ENCODE data around the gene DDX4.

The DDX4 gene

GRCh38 chr5:55856516-55857246, 118.8 kb downstream of the DDX4 start:
- H3K4me1 ChIP-seq (ENCODE audit: insufficient read depth, insufficient read length), result no peaks in the 10 kb centered on the region
- no peaks in the 10 kb centered on the region for H3K27me3 ChIP-seq (ENCODE audit: insufficient read depth, insufficient read length)
- DNase-seq (ENCODE audit: low read depth, low spot score), result no peak
- H3K9ac ChIP-seq (ENCODE audit: insufficient read length, low read depth), result no peak overlapping the region
- H3K4me3 ChIP-seq (ENCODE audit: insufficient read length, low read depth), result no peak overlapping the region
- no peaks in the 10 kb centered on the region for H3K36me3 ChIP-seq (ENCODE audit: insufficient read depth, insufficient read length, low read length)
- no peak for TF ChIP-seq SUZ12 (IDR thresholded peaks at IDR 0.05; ENCODE audit: extremely low read depth, insufficient read depth, insufficient read length)
- TF ChIP-seq YY1 (IDR thresholded peaks at IDR 0.05; ENCODE audit: insufficient read depth, insufficient read length), result no peak
- TF ChIP-seq ZNF274 (IDR thresholded peaks at IDR 0.05; ENCODE audit: low read depth, low read length), result no peak
- H3K9me3 ChIP-seq (ENCODE audit: insufficient read depth, low read length), result no peaks in the 10 kb centered on the region

DNA sequence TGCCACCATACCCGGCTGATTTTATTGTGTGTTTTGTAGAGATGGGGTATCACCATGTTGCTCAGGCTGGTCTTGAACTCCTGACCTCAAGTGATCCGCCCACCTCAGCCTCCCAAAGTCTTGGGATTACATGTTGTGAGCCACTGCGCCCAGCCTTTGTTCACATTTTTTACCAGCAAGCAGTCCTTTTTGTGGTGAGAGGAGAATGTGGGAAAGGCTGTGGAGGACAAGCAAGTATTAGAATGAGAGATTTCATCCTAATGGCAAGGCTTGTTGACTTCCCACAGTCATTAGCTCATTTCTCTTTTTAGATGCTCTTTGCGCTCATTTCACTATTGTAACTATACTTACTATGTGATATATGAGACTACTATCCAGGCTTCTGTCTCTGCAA, 119.4 kb downstream of the DDX4 start:
- TF ChIP-seq SUZ12 (IDR thresholded peaks at IDR 0.05; ENCODE audit: extremely low read depth, insufficient read depth, insufficient read length) (no peak), YY1 (IDR thresholded peaks at IDR 0.05; ENCODE audit: insufficient read depth, insufficient read length) (no peak), ZNF274 (IDR thresholded peaks at IDR 0.05; ENCODE audit: low read depth, low read length) (no peak)
- Histone ChIP-seq H3K9me3 (ENCODE audit: insufficient read depth, low read length) (no peaks in the 10 kb centered on the region), H3K9ac (ENCODE audit: insufficient read length, low read depth) (no peak overlapping the region), H3K4me1 (ENCODE audit: insufficient read depth, insufficient read length) (no peaks in the 10 kb centered on the region), H3K36me3 (ENCODE audit: insufficient read depth, insufficient read length, low read length) (no peaks in the 10 kb centered on the region), H3K4me3 (ENCODE audit: insufficient read length, low read depth) (no peak overlapping the region), H3K27me3 (ENCODE audit: insufficient read depth, insufficient read length) (no peaks in the 10 kb centered on the region)
- DNase-seq (ENCODE audit: low read depth, low spot score), result no peak

DNA sequence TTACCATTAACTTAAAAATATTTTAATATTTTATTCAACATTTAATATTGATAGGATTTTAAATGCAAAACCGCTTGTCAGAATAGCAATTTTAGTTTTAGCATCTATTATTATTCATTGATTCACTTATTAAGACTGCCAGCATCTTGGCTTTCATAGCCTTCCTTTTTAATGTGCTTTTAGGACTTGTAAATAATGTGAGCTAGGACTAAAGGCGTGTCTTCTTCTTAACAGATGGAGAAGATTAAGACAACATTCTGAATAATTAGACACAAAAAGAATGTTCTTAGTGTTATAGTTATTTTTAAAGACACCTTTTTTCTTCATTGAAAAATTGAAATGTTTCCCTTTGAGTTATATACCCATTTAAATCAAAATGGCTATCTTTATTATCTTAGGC, 120.2 kb downstream of the DDX4 start:
- H3K9ac ChIP-seq (ENCODE audit: insufficient read length, low read depth), result no peak overlapping the region
- no peaks in the 10 kb centered on the region for H3K36me3 ChIP-seq (ENCODE audit: insufficient read depth, insufficient read length, low read length)
- H3K4me1 ChIP-seq (ENCODE audit: insufficient read depth, insufficient read length), result no peaks in the 10 kb centered on the region
- no peak overlapping the region for H3K4me3 ChIP-seq (ENCODE audit: insufficient read length, low read depth)
- no peaks in the 10 kb centered on the region for H3K9me3 ChIP-seq (ENCODE audit: insufficient read depth, low read length)
- TF ChIP-seq YY1 (IDR thresholded peaks at IDR 0.05; ENCODE audit: insufficient read depth, insufficient read length) (no peak), ZNF274 (IDR thresholded peaks at IDR 0.05; ENCODE audit: low read depth, low read length) (no peak), SUZ12 (IDR thresholded peaks at IDR 0.05; ENCODE audit: extremely low read depth, insufficient read depth, insufficient read length) (no peak)
- no peaks in the 10 kb centered on the region for H3K27me3 ChIP-seq (ENCODE audit: insufficient read depth, insufficient read length)
- no peak for DNase-seq (ENCODE audit: low read depth, low spot score)

DNA sequence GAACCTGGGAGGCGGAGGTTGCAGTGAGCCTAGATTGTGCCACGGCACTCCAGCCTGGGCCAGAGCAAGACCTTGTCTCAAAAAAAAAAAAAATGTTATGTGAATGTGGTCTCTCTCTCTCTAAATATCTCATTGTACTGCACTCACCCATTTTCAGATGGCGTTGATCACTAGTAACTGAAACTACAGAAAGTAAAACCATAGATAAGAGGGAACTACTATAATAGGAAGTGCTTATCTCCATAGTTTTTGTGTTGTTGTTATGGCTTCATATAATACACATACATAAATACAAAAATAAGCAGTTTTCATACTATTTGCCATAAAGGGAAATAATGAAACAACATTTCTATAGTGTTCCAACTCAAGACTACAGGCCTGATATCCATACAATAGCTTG, 122.4 kb downstream of the DDX4 start:
- TF ChIP-seq YY1 (IDR thresholded peaks at IDR 0.05; ENCODE audit: insufficient read depth, insufficient read length) (no peak), ZNF274 (IDR thresholded peaks at IDR 0.05; ENCODE audit: low read depth, low read length) (no peak), SUZ12 (IDR thresholded peaks at IDR 0.05; ENCODE audit: extremely low read depth, insufficient read depth, insufficient read length) (no peak)
- Histone ChIP-seq H3K4me3 (ENCODE audit: insufficient read length, low read depth) (no peak overlapping the region), H3K9ac (ENCODE audit: insufficient read length, low read depth) (no peak overlapping the region), H3K27me3 (ENCODE audit: insufficient read depth, insufficient read length) (no peaks in the 10 kb centered on the region), H3K36me3 (ENCODE audit: insufficient read depth, insufficient read length, low read length) (no peaks in the 10 kb centered on the region), H3K4me1 (ENCODE audit: insufficient read depth, insufficient read length) (no peaks in the 10 kb centered on the region), H3K9me3 (ENCODE audit: insufficient read depth, low read length) (no peaks in the 10 kb centered on the region)
- DNase-seq (ENCODE audit: low read depth, low spot score), result no peak

- Histone ChIP-seq H3K4me1 (ENCODE audit: insufficient read depth, insufficient read length) (no peaks in the 10 kb centered on the region), H3K9me3 (ENCODE audit: insufficient read depth, low read length) (no peaks in the 10 kb centered on the region), H3K27me3 (ENCODE audit: insufficient read depth, insufficient read length) (no peaks in the 10 kb centered on the region), H3K36me3 (ENCODE audit: insufficient read depth, insufficient read length, low read length) (no peaks in the 10 kb centered on the region), H3K4me3 (ENCODE audit: insufficient read length, low read depth) (no peak overlapping the region), H3K9ac (ENCODE audit: insufficient read length, low read depth) (no peak overlapping the region)
- no peak for TF ChIP-seq ZNF274 (IDR thresholded peaks at IDR 0.05; ENCODE audit: low read depth, low read length)
- no peak for TF ChIP-seq SUZ12 (IDR thresholded peaks at IDR 0.05; ENCODE audit: extremely low read depth, insufficient read depth, insufficient read length)
- TF ChIP-seq YY1 (IDR thresholded peaks at IDR 0.05; ENCODE audit: insufficient read depth, insufficient read length), result no peak
- DNase-seq (ENCODE audit: low read depth, low spot score), result no peak
Measured at GRCh38 chr5:55860709-55861108, 122.8 kb downstream of the DDX4 start.

GRCh38 chr5:55864606-55865541, 127.0 kb downstream of the DDX4 start:
- no peak for DNase-seq (ENCODE audit: low read depth, low spot score)
- TF ChIP-seq ZNF274 (IDR thresholded peaks at IDR 0.05; ENCODE audit: low read depth, low read length) (no peak), YY1 (IDR thresholded peaks at IDR 0.05; ENCODE audit: insufficient read depth, insufficient read length) (no peak), SUZ12 (IDR thresholded peaks at IDR 0.05; ENCODE audit: extremely low read depth, insufficient read depth, insufficient read length) (no peak)

GRCh38 chr5:55865831-55866230, 128.0 kb downstream of the DDX4 start:
- H3K36me3 ChIP-seq (ENCODE audit: insufficient read depth, insufficient read length, low read length), result no peaks in the 10 kb centered on the region
- H3K27me3 ChIP-seq (ENCODE audit: insufficient read depth, insufficient read length), result no peaks in the 10 kb centered on the region
- H3K9me3 ChIP-seq (ENCODE audit: insufficient read depth, low read length), result no peaks in the 10 kb centered on the region
- no peaks in the 10 kb centered on the region for H3K4me1 ChIP-seq (ENCODE audit: insufficient read depth, insufficient read length)
- no peak overlapping the region for H3K9ac ChIP-seq (ENCODE audit: insufficient read length, low read depth)
- H3K4me3 ChIP-seq (ENCODE audit: insufficient read length, low read depth), result no peak overlapping the region
- DNase-seq (ENCODE audit: low read depth, low spot score), result no peak
- no peak for TF ChIP-seq SUZ12 (IDR thresholded peaks at IDR 0.05; ENCODE audit: extremely low read depth, insufficient read depth, insufficient read length)
- no peak for TF ChIP-seq YY1 (IDR thresholded peaks at IDR 0.05; ENCODE audit: insufficient read depth, insufficient read length)
- TF ChIP-seq ZNF274 (IDR thresholded peaks at IDR 0.05; ENCODE audit: low read depth, low read length), result no peak

More at GRCh38 chr5:55864606-55865541, 127.0 kb downstream of the DDX4 start:
- Histone ChIP-seq H3K9ac (ENCODE audit: insufficient read length, low read depth) (no peak overlapping the region), H3K4me1 (ENCODE audit: insufficient read depth, insufficient read length) (no peaks in the 10 kb centered on the region), H3K36me3 (ENCODE audit: insufficient read depth, insufficient read length, low read length) (no peaks in the 10 kb centered on the region), H3K27me3 (ENCODE audit: insufficient read depth, insufficient read length) (no peaks in the 10 kb centered on the region), H3K9me3 (ENCODE audit: insufficient read depth, low read length) (no peaks in the 10 kb centered on the region), H3K4me3 (ENCODE audit: insufficient read length, low read depth) (no peak overlapping the region)

Data from NT2/D1 (cell line).